Chondrocyte (in vitro differentiated cells): ENCODE measurements around the gene PHKA2. TPM values are rescaled to one million over a fixed set of nuclear protein-coding genes. Genes with fewer than 3 reads are reported as not detected.

ENCODE experiments used
- DNase-seq: peaks from one replicate; pipeline ENCODE4 v3.0.0; 2021; ENCODE audit warnings: mixed read lengths, low spot score
- H3K27ac Mint-ChIP-seq: one replicate; pipeline ENCODE4 v1.8.0; 2021; ENCODE audit warnings: mild to moderate bottlenecking, moderate library complexity, mixed read lengths; ENCODE audit not compliant: unreplicated experiment
- H3K27me3 Mint-ChIP-seq: 2 replicates; pipeline ENCODE4 v1.8.0; 2021; ENCODE audit warnings: low read depth, mixed read lengths
- H3K36me3 Mint-ChIP-seq: 2 replicates; pipeline ENCODE4 v1.8.0; 2021; ENCODE audit warnings: low read depth, mixed read lengths
- H3K4me1 Mint-ChIP-seq: 2 replicates; pipeline ENCODE4 v1.8.0; 2021; ENCODE audit warnings: low read depth, mild to moderate bottlenecking, mixed read lengths
- H3K4me3 Mint-ChIP-seq: one replicate; pipeline ENCODE4 v1.8.0; 2021; ENCODE audit warnings: mild to moderate bottlenecking, moderate library complexity, mixed read lengths; ENCODE audit not compliant: unreplicated experiment
- H3K9me3 Mint-ChIP-seq: 2 replicates; pipeline ENCODE4 v1.8.0; 2021; ENCODE audit warnings: low read depth, mixed read lengths
- CTCF ChIP-seq: fragments of 200-600 bp; sonication (generic); IDR thresholded peaks from 2 replicates; pipeline ENCODE4 v1.5.0; 2021; ENCODE audit warnings: antibody characterized with exemption, mild to moderate bottlenecking, moderate library complexity
- total RNA-seq: library from RNA; stranded (reverse); gene quantifications from 3 replicates; pipeline ENCODE4 v1.2.1, GENCODE V29; 2021

Gene PHKA2
- total RNA-seq, 1 donor from 2014 or later = 16.2 TPM

- no peak for DNase-seq
- Mint-ChIP-seq H3K36me3 (no peaks in the 10 kb centered on the region), H3K4me1 (peaks cover 5% of the 10 kb centered on the region), H3K27me3 (no peaks in the 10 kb centered on the region), H3K27ac (no peak overlapping the region), H3K4me3 (no peak overlapping the region), H3K9me3 (no peaks in the 10 kb centered on the region)
- no peak for TF ChIP-seq CTCF
Measured at GRCh38 chrX:18964901-18965300, 19.0 kb downstream of the PHKA2 start.

- no peak for DNase-seq
- Mint-ChIP-seq H3K4me1 (peaks cover 5% of the 10 kb centered on the region), H3K27me3 (no peaks in the 10 kb centered on the region), H3K36me3 (no peaks in the 10 kb centered on the region), H3K27ac (no peak overlapping the region), H3K9me3 (no peaks in the 10 kb centered on the region), H3K4me3 (no peak overlapping the region)
- TF ChIP-seq CTCF = no peak
Measured at GRCh38 chrX:18964026-18964425, 19.9 kb downstream of the PHKA2 start.

DNA sequence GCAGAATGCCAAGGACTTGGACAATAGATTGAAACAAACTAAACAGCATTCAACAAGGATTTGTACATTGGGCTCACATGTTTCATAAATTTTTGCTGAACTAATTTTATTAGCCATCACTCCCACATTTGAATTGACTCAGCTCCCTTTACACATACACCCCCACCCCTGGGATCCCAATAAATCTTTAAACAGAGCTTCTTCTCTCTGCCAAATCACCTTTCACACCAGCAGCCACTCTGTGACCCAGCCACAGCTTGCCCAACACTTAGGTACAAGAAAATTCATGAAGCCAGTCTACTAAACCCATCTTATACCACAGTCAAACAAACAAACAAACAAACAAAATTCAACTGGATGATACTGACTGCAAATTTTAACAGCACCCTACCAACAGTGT lies 21.6 kb downstream of the PHKA2 start:
- no peak overlapping the region for H3K4me3 Mint-ChIP-seq
- no peaks in the 10 kb centered on the region for H3K36me3 Mint-ChIP-seq
- H3K4me1 Mint-ChIP-seq = peaks cover 5% of the 10 kb centered on the region
- H3K27me3 Mint-ChIP-seq = no peaks in the 10 kb centered on the region
- TF ChIP-seq CTCF = no peak
- DNase-seq = no peak
- no peak overlapping the region for H3K27ac Mint-ChIP-seq
- H3K9me3 Mint-ChIP-seq = no peaks in the 10 kb centered on the region

DNA sequence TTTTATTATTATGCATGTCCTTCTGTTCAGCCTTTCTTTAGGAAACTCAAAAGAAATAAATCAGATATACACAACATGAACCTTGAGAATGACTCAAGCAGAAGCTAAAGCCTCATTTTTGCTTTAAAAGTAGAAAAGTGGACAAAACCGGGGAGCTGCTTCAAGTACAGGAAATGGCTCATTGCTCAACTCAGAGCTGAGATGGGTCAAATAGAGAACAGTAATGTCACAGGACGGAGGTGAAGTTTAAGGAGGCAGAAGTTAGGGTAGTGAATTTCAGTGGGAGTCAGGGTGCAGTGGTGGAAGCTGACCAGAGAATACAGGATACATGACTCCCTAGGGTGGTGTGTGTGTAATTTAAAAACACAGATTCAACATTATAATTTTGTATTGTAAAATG lies 22.2 kb downstream of the PHKA2 start:
- no peak for TF ChIP-seq CTCF
- Mint-ChIP-seq H3K9me3 (no peaks in the 10 kb centered on the region), H3K4me3 (no peak overlapping the region), H3K4me1 (peaks cover 5% of the 10 kb centered on the region), H3K27me3 (no peaks in the 10 kb centered on the region), H3K36me3 (no peaks in the 10 kb centered on the region), H3K27ac (peak overlapping the region; percentile 63)
- no peak for DNase-seq

GRCh38 chrX:18956303-18957032 lies 27.4 kb downstream of the PHKA2 start:
- Mint-ChIP-seq H3K9me3 (peaks cover 3% of the 10 kb centered on the region), H3K27ac (no peak overlapping the region), H3K4me3 (no peak overlapping the region), H3K36me3 (no peaks in the 10 kb centered on the region), H3K27me3 (no peaks in the 10 kb centered on the region), H3K4me1 (peaks cover 3% of the 10 kb centered on the region)
- TF ChIP-seq CTCF = no peak
- DNase-seq = no peak
